Lung (tissue), 12 donors: ENCODE measurements around the gene HJV. TPM values are rescaled to one million over a fixed set of nuclear protein-coding genes. Genes with fewer than 3 reads are reported as not detected.
"Not testable (repeated sequence)": the region's sequence is repeated elsewhere in the genome, so short reads cannot be mapped to it uniquely, and the experiment has no call there.

ENCODE experiments used
- ATAC-seq: fragments of 200-7000 bp; cut with Tn5 transposase; one replicate; pipeline ENCODE4 v1.9.1; 2020; ENCODE audit warnings: moderate number of reproducible peaks; ENCODE audit not compliant: insufficient read depth, low FRiP score
- DNase-seq, 3 donors: peaks; one replicate each; pipeline ENCODE4 v3.0.0-alpha.2; 2013 to 2017
- H3K27ac ChIP-seq, 2 donors: one replicate each; pipeline ENCODE4 v1.5.1; 2013; ENCODE audit warnings: mild to moderate bottlenecking in 2 of 2, moderate library complexity in 2 of 2, control low read depth in 1 of 2, inconsistent platforms in 1 of 2, low read depth in 1 of 2, low read length in 1 of 2
- H3K27me3 ChIP-seq, 3 donors: one replicate each; pipeline ENCODE4 v1.5.1; 2013; ENCODE audit warnings: low read length in 2 of 3; ENCODE audit not compliant: control insufficient read depth in 3 of 3, insufficient read depth in 3 of 3
- H3K36me3 ChIP-seq, 4 donors: one replicate each; pipeline ENCODE4 v1.5.1; 2013; ENCODE audit warnings: low read length in 4 of 4, mild to moderate bottlenecking in 1 of 4, moderate library complexity in 1 of 4; ENCODE audit not compliant: control insufficient read depth in 4 of 4, insufficient read depth in 4 of 4
- H3K4me1 ChIP-seq, 5 donors: one replicate each; pipeline ENCODE4 v1.5.1; 2013; ENCODE audit warnings: low read length in 5 of 5, mild to moderate bottlenecking in 2 of 5, moderate library complexity in 1 of 5; ENCODE audit not compliant: control insufficient read depth in 5 of 5, insufficient read depth in 5 of 5
- H3K4me3 ChIP-seq: one replicate; pipeline ENCODE4 v1.5.1; 2013; ENCODE audit warnings: mild to moderate bottlenecking, control low read depth, moderate library complexity
- H3K9ac ChIP-seq, 2 donors: one replicate each; pipeline ENCODE4 v1.5.1; 2013; ENCODE audit warnings: low read length in 2 of 2, control low read depth in 1 of 2; ENCODE audit not compliant: insufficient read depth in 1 of 2
- H3K9me3 ChIP-seq, 4 donors: one replicate each; pipeline ENCODE4 v1.5.1; 2013; ENCODE audit warnings: low read length in 3 of 4, mild to moderate bottlenecking in 1 of 4, moderate library complexity in 1 of 4; ENCODE audit not compliant: control insufficient read depth in 4 of 4, insufficient read depth in 3 of 4
- WGBS, 2 donors: extraction: QIAGEN DNeasy Blood & Tissue Kit; methylation state at CpG; one replicate each; pipeline ENCODE4 v1.1.7; 2013; 5-methylcytosine and 5-hydroxymethylcytosine counted together
- polyA plus RNA-seq, 2 donors: library from polyadenylated mRNA; stranded (reverse); fragments of 200-250 nt; gene quantifications; one replicate each; pipeline ENCODE4 v1.2.1, GENCODE V29; 2013
- total RNA-seq, 2 donors: library from RNA; depleted of rRNA in 1 of 2; stranded (reverse); fragments of >200 nt in 1 of 2; gene quantifications; one replicate each; pipeline ENCODE4 v1.2.1, GENCODE V29; 2014 to 2021
- TF ChIP-seq, protein P1 (sequence below): IDR thresholded peaks from 2 replicates; pipeline ENCODE4 v1.5.1; 2012; ENCODE audit warnings: mild to moderate bottlenecking; ENCODE audit errors: control extremely low read depth, extremely low read depth
- donor health status: control.
- donor health status: control.
- donor health status: Bipolar disorder and iron deficiency.
- donor health status: healthy.
- donor health status: DM: yes; HTN: yes; CAD: no.

Gene HJV
- total and polyA plus RNA-seq, 4 donors = not detected

DNA sequence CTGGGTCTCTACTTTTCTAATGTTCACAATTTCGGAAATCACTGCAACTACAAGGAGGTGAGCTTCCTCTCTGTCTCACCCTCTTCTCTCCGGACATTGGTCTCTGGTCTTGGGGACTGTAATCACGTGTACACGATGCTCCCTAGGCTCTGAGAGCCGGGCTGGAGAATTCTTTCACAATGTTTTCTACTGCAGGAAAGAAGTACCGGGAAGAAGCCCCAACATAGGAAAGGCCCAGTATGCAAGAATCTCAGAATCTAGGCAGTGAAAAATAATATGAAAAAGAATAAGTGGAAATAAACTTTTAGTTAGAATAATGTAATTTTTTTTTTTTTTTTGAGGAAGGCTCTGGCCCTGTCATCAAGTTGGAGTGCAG is 13.5 kb upstream of the HJV start:
- TF ChIP-seq, protein P1, sequence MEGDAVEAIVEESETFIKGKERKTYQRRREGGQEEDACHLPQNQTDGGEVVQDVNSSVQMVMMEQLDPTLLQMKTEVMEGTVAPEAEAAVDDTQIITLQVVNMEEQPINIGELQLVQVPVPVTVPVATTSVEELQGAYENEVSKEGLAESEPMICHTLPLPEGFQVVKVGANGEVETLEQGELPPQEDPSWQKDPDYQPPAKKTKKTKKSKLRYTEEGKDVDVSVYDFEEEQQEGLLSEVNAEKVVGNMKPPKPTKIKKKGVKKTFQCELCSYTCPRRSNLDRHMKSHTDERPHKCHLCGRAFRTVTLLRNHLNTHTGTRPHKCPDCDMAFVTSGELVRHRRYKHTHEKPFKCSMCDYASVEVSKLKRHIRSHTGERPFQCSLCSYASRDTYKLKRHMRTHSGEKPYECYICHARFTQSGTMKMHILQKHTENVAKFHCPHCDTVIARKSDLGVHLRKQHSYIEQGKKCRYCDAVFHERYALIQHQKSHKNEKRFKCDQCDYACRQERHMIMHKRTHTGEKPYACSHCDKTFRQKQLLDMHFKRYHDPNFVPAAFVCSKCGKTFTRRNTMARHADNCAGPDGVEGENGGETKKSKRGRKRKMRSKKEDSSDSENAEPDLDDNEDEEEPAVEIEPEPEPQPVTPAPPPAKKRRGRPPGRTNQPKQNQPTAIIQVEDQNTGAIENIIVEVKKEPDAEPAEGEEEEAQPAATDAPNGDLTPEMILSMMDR = no peak
- Histone ChIP-seq H3K27ac (no peak overlapping the region), H3K27me3 (no peaks in the 10 kb centered on the region), H3K4me1 (peaks cover 0 to 8% (median 0%) of the 10 kb centered on the region in 5 donors), H3K36me3 (no peaks in the 10 kb centered on the region), H3K4me3 (no peak overlapping the region), H3K9ac (no peak overlapping the region), H3K9me3 (no peaks in the 10 kb centered on the region)
- DNase-seq (peak in 1 of 3 donors; percentile 40), ATAC-seq (no peak)
- 24 to 35% methylated on average over 6 of the region's 6 CpGs for WGBS, 2 donors

DNA sequence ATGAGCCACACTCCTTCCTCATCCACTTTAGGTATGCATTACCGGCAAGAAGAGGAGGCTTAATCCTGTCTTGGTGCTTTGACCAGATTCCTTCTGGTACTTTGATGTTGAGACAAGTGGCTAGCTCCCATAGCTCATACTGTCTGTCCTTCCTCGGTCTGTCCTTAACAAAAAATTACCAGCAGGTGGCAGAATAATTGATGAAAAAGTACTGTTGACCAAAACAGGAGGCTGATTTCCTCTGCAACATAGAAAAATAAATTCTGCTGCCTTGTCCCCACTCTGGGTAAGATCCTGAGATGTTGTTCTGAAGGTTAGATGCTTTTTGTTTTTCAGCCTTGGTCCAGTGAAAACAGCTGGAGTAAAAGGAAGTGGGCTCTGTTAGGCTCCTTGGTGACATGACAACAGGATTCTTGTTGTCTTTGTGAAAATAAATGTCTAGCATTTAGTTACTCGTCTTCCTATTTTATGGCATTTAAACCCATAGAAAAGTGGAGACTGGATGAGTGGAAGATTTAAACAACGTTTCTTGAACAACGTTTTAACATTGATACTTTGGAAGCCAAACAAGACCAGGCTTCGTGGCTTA is 11.2 kb upstream of the HJV start:
- WGBS, 2 donors = 56 to 58% methylated on average over 6 of the region's 6 CpGs
- Histone ChIP-seq H3K27ac (no peak overlapping the region), H3K9ac (no peak overlapping the region), H3K9me3 (no peaks in the 10 kb centered on the region), H3K4me1 (peaks cover 0 to 8% (median 0%) of the 10 kb centered on the region in 5 donors), H3K27me3 (no peaks in the 10 kb centered on the region), H3K36me3 (no peaks in the 10 kb centered on the region), H3K4me3 (no peak overlapping the region)
- TF ChIP-seq, protein P1 = peak; percentile 37
- DNase-seq (peak in 2 of 3 donors; percentile 65 to 67), ATAC-seq (no peak)

DNA sequence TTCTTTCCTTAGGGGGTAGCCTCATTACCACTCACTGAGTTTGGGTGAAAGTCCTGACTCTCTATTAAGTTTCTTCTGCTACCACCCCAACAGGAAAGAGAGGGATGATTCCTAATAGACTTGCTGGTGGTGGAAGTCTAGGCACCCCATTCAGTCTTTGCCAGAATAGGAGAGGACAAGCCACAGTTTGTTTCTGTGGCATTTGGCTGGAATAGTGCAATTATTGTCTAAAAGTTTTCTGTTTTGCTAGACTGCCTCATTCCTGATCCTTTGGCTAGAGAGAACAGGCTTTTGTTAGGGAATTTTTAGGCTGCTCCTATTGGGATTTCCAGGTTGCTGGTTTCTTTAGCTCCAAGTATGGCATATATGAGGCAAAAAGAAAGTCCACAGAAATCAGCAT is 9.9 kb upstream of the HJV start:
- no peaks in the 10 kb centered on the region for H3K36me3 ChIP-seq
- no peaks in the 10 kb centered on the region for H3K27me3 ChIP-seq
- TF ChIP-seq, protein P1 = no peak
- H3K4me1 ChIP-seq = peaks cover 0 to 5% (median 0%) of the 10 kb centered on the region in 5 donors
- H3K9me3 ChIP-seq = no peaks in the 10 kb centered on the region
- no peak overlapping the region for H3K9ac ChIP-seq
- DNase-seq = no peak
- H3K27ac ChIP-seq = no peak overlapping the region
- H3K4me3 ChIP-seq = no peak overlapping the region
- ATAC-seq = no peak

DNA sequence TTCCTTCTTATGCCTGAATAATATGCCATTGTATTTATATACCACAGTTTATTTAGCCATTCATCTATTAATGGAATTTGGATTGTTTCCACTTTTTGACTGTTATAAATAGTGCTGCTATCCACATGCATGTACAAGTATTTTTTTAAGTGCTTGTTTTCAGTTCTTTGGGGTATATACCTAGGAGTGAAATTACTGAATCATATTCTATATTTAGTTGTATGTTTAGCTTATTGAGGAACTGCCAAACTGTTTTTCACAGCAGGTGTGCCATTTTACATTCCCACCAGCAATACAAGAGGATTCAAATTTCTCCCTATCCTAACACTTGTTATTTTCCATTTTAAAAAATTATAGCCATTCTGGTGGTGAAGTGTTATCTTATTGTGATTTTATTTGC is 7.6 kb upstream of the HJV start:
- Histone ChIP-seq H3K9me3 (no peaks in the 10 kb centered on the region), H3K4me3 (no peak overlapping the region), H3K27me3 (peaks cover 0 to 4% (median 0%) of the 10 kb centered on the region in 3 donors), H3K4me1 (no peaks in the 10 kb centered on the region), H3K36me3 (no peaks in the 10 kb centered on the region), H3K9ac (no peak overlapping the region), H3K27ac (no peak overlapping the region)
- TF ChIP-seq, protein P1 = no peak
- DNase-seq = no peak
- no peak for ATAC-seq

DNA sequence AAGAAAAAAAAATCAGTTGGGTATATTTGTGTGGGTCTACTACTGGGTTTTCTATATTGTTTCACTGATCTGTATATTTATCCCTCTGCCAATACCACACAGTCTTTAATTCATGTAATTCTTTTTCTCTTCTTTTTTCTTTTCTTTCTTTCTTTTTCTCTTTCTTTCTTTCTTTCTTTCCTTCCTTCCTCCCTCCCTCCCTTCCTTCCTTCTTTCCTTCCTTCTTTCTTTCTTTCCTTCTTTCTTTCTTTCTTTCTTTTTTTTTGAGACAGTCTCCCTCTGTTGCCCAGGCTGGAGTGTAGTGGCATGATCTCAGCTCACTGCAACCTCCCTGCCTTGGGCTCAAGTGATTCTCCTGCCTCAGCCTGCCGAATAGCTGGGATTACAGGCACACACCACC is 5.1 kb upstream of the HJV start:
- not testable (repeated sequence) for H3K27ac ChIP-seq, H3K9me3 ChIP-seq, H3K9ac ChIP-seq, H3K36me3 ChIP-seq, H3K4me3 ChIP-seq, ATAC-seq, DNase-seq, H3K4me1 ChIP-seq, H3K27me3 ChIP-seq
- 79 to 100% methylated on average over 1 of the region's 1 CpG for WGBS, 2 donors
